Activated CD8-positive, alpha-beta memory T cell treated with anti-CD3 and anti-CD28 coated beads, Interleukin-2, amount 50 U/mL, for 1 hour (primary cell): ENCODE measurements around the gene RHBDF2.
A peak's percentile ranks its signal among the peaks of the same experiment; 100 is the strongest.
"Not testable (repeated sequence)": the region's sequence is repeated elsewhere in the genome, so short reads cannot be mapped to it uniquely, and the experiment has no call there.

Source experiments
- DNase-seq: peaks from one replicate; pipeline ENCODE4 v3.0.0-alpha.2; 2020; ENCODE audit errors: extremely low read depth

The RHBDF2 gene

DNA sequence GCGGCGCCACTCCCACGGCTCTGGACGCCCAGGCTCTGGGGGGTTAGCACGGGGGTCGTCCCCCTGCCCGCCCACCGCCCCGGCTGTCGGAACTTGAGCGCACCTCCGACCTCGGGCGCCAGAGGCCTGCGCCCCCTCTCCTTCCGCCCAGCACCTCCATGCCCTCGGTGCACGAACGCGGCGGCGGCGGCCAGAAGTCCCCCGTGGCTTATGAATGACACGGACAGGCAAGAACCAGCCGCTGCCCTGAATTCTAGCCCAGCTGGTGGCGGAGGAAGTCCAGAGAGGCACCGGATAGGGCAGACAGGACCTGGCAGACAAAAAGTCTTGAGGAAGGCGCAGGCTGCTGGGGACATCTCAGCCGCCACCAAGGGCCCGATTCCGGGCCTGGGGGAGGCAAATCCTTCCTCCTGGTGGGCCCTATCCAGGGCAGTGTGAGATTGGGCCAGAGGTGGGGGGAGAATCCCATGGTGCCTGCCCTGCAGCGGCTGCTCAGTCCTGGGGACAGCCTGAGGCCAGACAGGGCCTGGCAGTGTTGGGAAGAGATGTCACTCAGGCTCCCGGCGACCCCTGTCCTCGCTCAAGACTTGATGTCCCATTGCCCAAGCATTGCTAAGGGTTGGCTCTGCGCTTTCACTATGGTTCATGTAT, 37.2 kb upstream of the RHBDF2 start:
- no peak for DNase-seq

DNA sequence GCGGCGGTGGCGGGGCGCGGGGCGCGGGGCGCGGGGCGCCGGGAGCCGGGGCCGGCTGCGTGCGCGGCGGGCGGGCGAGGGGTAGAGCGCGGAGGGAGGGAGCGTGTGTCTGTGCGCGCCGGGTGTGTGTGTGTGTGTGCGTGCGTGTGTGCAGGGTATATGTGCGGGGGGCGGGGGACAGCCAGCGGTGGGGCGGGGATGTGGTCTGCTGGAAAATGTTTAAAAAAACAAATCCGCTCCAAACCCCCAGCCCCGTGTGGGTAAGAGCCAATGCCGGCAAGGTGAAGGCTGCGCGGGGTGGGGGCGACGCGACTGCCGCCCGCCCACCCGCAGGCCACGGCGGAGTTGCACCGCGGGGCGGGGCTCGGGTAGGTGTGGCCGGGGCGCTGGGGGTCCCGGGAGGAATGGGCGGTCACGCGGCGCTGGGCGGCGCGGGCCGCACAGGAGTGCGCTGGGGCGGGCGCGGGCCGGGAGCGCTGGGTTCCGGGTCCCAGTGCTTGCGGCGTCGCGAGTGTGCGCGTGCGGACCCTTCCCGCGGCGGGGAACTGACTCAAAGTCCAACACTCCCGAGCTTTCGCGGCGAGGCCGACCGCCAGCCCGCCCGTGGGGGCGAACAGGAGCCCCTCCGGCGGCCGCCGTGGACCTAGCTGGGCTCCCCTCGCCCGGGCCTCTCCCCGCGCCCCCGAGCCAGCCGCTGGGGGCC, 36.5 kb upstream of the RHBDF2 start, which contains the start of gene CYGB:
Gene CYGB (minus strand): TSS at position 132 of the 703 bp plus-strand sequence. CDS start 167 bp downstream, outside the sequence.
- no peak for DNase-seq

DNA sequence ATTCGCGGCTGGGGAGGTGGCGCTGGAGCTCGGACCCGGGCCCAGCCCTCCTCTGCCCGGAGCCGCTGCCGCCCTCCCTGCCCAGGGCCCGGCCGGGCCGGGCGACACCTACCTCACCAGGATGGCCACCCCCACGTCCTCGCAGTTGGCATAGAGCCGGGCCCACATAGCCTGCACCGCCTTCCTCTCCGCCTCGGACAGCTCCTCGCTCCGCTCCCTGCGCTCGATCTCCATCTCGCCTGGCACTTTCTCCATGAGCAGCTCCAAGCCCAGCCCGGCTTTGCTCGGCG, 36.0 kb upstream of the RHBDF2 start:
- no peak for DNase-seq

DNA sequence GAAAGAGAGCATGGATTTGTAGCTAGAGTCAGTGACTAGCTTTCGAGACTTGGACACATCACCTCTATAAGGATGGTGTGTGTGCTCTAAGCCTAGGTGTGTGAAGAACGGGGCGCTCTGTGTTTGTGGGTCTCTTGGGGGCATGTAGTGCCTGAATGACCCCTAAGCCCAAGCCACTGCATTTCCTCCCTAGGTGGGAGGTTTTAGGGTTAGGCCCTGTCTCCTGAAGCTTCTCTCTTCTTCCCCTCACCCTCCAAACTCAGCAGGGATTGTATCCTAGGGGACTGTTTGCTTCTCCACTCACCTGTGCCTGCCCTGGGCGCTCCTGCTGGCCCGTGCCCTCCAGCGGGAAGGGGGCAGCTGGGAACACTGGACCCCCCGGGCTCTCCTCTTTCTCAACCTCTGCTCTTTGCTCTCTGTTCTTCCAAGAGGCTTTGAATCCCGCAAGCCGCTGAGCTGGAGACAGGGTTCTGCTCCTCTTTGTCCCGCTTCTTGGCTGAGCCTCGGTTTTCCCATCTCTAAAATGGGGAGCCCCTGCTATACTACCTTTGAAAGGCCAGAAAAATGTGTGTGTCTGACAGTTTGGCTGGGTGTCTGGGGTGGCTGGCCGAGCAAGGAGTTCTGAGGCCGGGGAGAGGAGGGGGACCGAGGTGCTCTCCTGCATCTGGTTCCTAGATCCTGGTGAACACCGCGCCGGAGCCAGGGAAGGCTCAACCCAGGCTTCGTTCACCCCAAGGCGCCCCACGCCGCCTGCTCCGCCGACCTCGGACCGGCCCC, 35.5 kb upstream of the RHBDF2 start:
- DNase-seq: no peak

DNA sequence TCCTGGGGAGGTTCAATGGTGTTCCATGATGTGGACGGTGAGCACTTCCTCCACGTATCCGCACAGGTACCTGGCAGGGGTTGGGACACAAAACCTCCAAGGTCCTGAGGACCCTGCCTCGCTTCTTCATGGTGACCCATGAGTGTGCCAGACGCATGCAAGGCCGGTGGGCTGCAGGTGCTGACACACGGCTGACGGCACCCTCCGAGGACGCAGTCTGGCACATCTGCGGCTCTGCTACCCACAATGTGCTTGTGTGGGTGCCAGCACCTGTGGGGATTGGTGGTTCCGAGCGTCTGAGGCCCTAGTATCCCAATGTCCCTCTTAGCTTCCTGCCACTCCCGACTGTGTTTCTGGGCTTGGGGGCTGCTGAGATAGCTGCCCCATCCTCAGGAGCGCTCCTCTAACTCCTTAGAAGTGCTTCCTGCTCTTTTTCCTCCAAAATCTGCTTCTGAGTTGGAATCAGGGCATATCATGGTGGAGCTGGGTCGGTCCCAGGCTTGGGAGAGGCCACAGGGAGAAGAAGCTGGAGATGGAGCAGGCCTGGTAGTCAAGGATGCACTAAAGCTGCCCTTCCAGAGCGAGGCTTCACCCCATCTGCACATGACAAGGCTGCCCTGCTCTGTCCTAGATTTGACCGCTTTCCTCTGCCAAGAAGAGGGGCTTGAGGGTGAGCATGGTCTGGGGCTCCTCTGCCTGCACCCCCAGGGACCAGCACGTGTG, 34.7 kb upstream of the RHBDF2 start:
- DNase-seq: no peak

DNA sequence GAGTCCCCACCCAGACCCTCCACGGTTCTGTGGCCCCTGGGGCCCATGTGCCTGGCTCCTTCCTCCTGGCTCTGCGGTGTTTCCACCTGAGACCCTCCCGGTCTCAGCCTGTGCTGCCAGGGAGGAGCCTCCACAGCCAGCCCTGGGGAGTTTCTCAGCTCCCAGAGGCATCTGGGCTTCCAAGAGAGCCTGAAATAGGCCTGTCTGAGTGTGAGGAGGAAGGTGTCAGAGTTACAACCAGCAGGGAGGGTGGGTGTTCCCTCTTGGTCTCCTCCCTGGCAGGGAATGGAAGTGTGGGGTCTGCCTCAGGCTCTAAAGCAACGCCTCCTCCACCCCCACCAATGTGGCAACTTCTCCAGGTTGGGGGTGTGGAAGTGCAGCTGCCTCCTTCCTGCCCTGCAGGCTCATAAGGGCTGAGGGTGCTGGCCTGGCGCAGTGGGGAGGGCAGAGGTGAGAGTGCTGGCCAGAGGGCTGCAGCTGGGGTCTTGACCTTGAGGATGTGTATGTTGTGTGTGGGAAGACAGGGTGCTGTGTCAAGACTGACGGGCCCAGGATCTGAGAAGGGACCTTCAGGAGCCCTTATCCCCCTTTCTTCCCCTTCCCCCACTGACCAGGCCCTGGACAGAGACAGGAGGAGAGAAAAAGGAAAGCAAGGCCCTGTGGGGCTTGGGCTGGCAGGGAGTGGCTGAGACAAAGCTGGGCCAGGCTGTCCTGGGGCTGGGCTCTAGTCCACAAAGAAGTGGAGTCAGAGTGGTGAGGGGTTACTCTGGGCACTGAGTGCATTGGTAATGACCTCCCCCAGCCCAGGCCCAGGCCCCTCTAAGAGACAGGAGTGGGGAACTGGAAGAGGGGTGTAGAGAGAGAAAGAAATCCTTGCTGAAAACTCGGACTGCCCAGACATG, 33.9 kb upstream of the RHBDF2 start:
- DNase-seq: no peak

DNA sequence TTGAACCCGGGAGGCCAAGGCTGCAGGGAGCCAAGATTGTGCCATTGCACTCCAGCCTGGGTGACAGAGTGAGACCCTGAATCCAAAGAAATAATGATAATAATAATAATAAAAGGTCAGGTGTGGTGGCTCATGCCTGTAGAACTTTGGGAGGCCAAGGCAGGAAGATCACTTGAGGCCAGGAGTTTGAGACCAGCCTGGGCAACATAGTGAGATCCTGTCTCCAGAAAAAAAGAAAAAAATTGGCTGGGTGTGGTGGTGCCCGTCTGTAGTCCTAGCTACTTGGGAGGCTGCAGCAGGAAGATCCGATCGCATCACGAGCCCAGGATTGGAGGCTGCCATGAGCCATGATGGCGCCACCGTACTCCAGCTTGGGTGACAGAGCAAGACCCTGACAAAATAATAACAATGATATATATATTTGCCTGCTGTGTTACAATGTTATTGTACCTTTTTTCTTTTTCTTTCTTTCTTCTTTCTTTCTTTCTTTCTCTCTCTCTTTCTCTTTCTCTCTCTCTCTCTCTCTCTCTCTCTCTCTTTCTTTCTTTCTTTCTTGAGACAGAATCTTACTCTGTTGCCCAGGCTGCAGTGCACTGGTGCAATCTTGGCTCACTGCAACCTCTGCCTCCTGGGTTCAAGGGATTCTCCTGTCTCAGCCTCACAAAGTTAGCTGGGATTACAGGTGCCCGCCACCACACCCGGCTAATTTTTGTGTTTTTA, 32.6 kb upstream of the RHBDF2 start:
- not testable (repeated sequence) for DNase-seq

DNA sequence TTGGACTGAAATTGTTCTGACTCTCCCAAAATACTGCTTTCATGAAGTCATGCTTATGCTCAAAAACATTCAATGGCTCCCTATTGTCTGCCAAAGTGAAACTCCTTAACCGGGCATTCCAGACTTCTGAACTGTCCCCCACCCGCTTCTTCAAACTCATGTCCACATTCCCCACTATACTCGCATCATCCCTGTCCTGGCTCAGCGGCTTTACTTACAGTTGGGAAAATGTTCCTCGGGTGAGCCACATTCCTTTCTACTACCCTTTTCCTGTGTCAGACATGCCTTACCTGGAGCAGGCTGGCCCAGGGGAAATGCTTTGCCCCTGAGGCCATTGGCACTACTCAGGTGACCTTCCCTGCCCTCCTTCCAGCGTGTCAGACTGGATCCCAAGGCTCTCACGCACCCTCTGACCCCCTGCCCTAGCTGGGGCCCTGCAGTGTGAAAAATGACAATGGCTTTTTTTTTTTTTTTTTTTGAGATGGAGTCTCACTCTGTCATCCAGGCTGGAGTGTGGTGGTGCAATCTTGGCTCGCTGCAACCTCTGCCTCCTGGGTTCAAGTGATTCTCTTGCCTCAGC, 30.9 kb upstream of the RHBDF2 start:
- DNase-seq: no peak

DNA sequence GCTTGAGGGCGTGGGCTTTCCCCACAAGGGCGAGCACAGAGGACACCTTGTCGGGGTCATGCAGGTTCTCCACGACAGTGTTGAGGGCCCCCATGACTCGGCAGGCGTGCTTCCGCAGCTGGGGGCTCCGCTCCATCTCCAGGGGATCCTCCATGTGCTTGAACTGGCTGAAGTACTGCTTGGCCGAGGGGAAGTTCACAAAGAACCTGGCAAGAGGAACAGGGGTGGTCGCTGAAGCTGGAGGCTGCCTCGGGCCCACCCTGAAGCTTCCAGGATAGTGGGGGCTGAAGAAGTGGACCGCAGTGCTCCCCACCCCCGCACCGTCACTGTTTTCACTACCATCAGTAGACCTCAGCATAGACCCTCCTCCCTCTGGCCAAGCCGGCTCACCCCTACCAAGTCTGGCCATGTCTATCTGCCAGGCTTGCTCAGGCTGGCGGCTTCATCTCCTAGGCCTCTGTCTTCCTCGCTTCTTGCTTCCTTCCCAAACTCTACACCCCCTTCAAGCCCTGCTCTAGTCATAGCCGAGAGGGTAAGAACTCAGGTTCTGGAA, 30.3 kb upstream of the RHBDF2 start:
- DNase-seq: no peak

DNA sequence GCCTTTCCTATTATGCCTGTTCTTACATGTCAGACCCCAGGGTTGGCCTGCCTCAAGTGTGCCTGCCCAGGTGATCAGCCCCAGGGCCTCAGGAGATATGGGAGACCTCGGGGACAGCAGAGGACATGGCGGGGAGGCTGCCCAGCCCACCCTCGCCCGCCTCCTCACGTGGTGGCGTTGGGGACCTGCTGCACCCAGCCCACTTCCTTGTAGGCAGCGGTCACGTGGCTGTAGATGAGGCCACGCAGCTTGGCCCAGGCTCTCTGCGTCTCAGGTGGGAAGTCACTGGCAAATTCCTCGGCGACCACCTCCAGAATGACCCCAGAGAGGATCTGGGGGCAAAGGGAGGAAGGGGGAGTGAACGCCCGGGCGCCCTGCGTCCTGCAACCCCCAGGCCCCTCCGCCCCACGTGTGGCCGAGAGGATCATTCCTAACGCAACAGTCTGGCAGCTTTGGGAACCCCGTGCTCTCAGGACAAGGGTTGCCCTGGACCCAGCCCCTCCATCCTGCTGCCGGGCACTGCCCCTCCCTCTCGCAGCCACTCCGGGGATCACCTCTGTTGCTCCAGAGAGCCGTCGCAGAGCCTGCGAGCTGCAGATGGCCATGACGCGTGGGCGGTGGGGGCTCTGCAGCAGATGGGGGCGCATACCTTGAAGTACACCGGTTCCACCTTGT, 29.7 kb upstream of the RHBDF2 start:
- no peak for DNase-seq

DNA sequence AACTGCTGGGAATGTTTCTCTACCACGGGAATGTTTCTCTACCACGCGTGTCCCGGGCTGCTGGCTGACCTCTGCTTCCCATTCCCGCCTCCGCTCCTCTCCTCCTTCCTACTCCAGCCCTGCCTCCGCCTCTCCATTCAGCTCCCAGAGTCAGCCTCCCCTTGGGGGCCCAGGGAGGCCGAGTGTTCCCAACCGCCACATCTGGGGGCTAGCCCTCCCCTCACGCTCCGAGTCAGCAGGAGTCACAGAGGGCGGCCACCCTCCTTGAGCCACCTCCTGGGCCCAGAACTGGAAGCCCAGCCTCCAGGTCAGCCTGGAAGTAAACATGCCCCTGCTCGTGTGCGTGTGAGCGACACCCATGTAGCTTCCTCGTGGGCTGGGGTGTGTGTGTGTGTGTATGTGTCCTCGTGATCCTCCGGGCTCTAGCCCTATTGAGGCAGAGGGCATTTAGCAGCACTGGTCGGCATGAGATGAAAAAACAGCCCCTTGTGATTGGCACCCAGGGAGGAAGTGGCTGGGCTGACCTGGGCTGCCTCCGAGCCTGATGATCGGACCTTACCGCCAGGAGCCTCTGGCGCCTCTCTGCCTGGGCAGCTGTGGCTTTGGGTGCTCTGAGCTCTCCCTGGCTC, 29.0 kb upstream of the RHBDF2 start:
- no peak for DNase-seq

DNA sequence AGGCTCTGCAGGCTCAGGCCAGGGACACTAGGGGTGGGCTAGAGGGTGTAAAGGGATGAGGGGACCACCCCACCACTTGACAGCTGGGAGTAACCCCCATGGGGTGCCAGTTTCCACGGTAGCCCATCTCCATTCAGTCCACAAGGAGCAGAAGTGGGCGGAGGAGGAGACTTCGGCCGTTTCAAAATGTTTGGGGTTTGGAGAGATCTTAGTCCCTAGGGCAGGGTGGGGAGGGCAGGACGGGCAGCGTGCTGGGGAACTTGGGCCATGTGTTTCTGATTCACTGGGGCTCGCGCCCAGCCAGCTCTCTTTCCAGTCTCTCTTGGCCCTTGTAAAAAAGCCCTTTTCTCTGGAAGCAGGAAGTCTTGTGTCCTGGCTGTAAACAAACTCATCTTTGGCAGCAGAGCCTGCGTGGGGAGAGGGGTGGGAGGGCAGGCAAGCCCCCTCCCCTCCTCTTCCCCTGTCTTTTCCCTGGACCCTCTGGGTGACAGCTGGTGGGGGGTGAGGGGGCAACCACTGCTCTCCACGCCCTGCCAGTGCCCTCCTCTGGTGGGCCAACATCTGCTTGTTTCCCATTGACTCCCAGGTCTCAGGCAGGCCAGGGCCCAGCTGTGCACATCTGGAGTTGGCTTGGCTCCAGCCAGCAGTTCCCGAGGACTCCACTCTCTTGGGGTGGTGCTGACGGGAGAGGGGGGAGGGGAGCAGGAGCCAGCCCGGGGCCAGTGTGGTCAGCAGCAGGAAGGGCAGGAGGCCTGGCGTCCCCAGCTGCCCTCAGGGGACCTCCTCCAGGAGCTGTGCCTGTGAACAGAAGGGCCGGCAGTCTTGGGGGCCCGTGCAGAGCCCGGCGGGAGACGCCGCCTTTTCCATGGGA, 28.2 kb upstream of the RHBDF2 start:
- no peak for DNase-seq

DNA sequence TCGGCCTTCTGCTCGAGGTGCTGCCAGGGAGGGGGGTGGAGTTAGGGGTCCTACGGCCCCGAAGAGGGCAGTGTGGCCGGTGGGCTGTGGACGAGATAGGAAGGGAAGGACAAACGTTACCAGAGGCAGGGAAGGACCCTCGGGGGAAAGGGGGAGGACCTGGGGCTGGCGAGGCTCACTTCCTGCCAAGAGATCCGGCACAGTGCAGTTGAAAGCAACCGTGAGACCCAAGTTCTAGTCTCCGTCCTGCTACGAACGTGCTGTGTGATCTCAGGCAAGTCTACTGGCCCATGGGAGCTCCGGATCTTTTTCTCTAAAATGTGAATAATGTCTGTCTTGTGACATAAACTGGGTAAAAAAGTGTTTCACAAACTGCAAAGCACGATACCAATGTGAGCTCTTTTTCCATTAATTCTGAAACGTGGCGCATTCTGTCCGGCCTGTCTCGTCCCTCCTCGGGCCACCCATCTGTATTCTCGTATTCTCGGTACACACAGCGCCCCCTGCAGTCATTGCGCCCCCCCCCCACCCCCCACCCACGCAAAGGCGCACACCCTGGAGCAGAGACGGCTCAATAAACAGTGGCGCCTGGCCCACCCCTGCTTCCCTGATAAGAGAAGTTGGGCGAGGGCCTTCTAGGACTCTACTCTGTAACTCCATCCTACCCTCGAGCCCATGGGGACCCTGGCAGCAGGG, 27.5 kb upstream of the RHBDF2 start:
- DNase-seq: no peak

DNA sequence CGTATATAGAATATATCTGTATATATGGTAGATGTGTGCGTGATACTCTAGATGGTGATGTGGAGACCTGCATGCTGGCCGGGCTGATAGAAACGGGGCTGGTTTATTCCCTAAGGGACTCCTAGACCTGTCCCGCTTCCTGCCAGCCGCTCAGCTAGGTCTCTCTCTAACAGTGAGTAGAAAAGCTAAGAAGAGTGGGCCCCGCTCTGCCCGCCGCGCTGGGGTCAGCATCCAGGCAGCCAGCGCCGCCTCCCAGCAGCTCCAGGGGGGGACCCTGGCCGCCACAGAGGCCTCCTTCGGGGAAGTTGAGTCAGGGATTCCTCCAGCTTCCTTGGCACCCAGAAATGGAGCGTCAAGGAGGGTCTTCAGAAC, 26.9 kb upstream of the RHBDF2 start:
- no peak for DNase-seq

DNA sequence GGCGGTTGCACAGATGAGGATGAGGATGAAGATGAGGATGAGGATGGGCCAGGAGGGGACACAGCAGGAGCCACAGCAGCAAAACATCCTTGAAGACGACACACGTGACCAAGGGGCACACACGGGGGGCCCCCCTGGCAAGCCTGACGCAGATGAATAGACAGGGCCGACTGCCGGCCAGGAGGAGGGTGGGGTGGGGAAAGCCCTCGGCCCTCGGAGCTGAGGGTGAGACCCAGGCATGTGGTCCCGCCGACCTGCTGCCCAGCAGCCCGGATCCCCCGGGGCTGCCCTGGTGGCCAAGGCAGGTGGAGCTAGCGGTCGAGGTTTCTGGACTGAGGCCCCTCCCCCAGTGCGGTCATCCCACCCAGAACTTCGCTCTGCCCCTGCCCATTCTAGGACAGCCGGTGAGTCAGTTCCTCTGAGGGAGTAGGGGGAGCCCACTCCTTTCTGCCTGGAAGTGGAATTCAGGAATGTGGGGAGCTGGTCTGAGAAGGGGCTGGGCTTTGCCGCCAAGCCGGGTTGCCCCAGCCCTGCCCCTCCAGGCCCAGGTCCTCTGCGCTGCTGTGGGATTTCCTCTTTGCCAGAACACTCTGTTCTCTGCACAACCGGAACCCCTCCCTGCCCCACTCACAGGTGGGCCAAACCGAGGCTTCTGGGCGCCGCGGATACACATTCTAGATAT, 26.3 kb upstream of the RHBDF2 start:
- DNase-seq: peak; percentile 31

DNA sequence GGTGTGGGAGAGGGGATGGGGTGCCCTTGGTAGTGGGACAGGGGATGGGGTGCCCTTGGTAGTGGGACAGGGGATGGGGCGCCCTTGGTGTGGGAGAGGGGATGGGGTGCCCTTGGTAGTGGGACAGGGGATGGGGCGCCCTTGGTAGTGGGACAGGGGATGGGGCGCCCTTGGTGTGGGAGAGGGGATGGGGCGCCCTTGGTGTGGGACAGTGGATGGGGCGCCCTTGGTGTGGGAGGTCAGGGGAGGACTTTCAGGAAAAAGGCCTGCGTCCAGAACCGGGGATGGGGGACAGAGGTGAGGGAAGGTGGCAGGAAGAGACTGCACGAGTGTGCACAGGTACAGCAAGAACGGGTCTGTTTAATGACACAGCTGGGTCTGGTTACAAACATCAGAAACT, 25.8 kb upstream of the RHBDF2 start:
- not testable (repeated sequence) for DNase-seq

DNA sequence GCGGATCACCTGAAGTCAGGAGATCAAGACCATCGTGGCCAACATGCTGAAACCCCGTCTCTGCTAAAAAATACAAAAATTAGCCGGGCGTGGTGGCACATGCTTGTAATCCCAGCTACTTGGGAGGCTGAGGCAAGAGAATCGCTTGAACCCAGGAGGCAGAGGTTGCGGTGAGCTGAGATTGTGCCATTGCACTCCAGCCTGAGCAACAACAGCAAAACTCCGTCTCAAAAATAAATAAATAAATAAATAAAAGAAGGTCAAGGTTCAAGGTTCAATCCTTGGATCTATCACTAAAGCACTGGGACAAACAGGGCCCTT, 24.2 kb upstream of the RHBDF2 start:
- not testable (repeated sequence) for DNase-seq
